NT2/D1 (cell line): ENCODE data around the gene SHISAL2A.

ENCODE experiments used
- DNase-seq: peaks from one replicate; pipeline ENCODE4 v3.0.0-alpha.2; 2011; ENCODE audit warnings: low read depth, low spot score
- H3K27me3 ChIP-seq: 2 replicates; pipeline ENCODE4 v1.6.0; 2011; ENCODE audit warnings: mild to moderate bottlenecking; ENCODE audit not compliant: insufficient read length, insufficient read depth
- H3K36me3 ChIP-seq: 2 replicates; pipeline ENCODE4 v1.6.1; 2011; ENCODE audit warnings: mild to moderate bottlenecking, low read length, mixed read lengths; ENCODE audit not compliant: insufficient read depth, insufficient read length
- H3K4me1 ChIP-seq: 2 replicates; pipeline ENCODE4 v1.5.1; 2011; ENCODE audit not compliant: insufficient read depth, insufficient read length
- H3K4me3 ChIP-seq: 2 replicates; pipeline ENCODE4 v1.5.1; 2011; ENCODE audit warnings: low read depth; ENCODE audit not compliant: insufficient read length
- H3K9ac ChIP-seq: 2 replicates; pipeline ENCODE4 v1.6.0; 2011; ENCODE audit warnings: low read depth; ENCODE audit not compliant: insufficient read length
- H3K9me3 ChIP-seq: 2 replicates; pipeline ENCODE4 v1.5.1; 2011; ENCODE audit warnings: mild to moderate bottlenecking, low read length; ENCODE audit not compliant: insufficient read depth
- SUZ12 ChIP-seq: IDR thresholded peaks from 2 replicates; pipeline ENCODE4 v1.6.1; 2011; ENCODE audit not compliant: insufficient read length, insufficient read depth; ENCODE audit errors: extremely low read depth
- YY1 ChIP-seq: IDR thresholded peaks from 2 replicates; pipeline ENCODE4 v1.6.1; 2011; ENCODE audit not compliant: insufficient read length, insufficient read depth
- ZNF274 ChIP-seq: IDR thresholded peaks from 2 replicates; pipeline ENCODE4 v1.6.1; 2011; ENCODE audit warnings: mild to moderate bottlenecking, low read depth, low read length

SHISAL2A gene

GRCh38 chr1:52621950-52622349, 11.0 kb upstream of the SHISAL2A start:
- Histone ChIP-seq H3K4me3 (no peak overlapping the region), H3K4me1 (no peaks in the 10 kb centered on the region), H3K36me3 (no peaks in the 10 kb centered on the region), H3K9ac (no peak overlapping the region), H3K27me3 (no peaks in the 10 kb centered on the region), H3K9me3 (peaks cover 19% of the 10 kb centered on the region)
- TF ChIP-seq SUZ12 = no peak
- no peak for TF ChIP-seq YY1
- TF ChIP-seq ZNF274 = no peak
- no peak for DNase-seq

- TF ChIP-seq SUZ12 (no peak), ZNF274 (no peak), YY1 (no peak)
- no peak overlapping the region for H3K9ac ChIP-seq
- peaks cover 19% of the 10 kb centered on the region for H3K9me3 ChIP-seq
- H3K4me1 ChIP-seq = no peaks in the 10 kb centered on the region
- no peak overlapping the region for H3K4me3 ChIP-seq
- no peaks in the 10 kb centered on the region for H3K36me3 ChIP-seq
- DNase-seq = no peak
- no peaks in the 10 kb centered on the region for H3K27me3 ChIP-seq
Measured at GRCh38 chr1:52623812-52624211, 9.2 kb upstream of the SHISAL2A start.

- Histone ChIP-seq H3K9me3 (peaks cover 7% of the 10 kb centered on the region), H3K9ac (no peak overlapping the region), H3K27me3 (peaks cover 8% of the 10 kb centered on the region), H3K36me3 (no peaks in the 10 kb centered on the region), H3K4me1 (peaks cover 8% of the 10 kb centered on the region), H3K4me3 (no peak overlapping the region)
- no peak for DNase-seq
- TF ChIP-seq ZNF274 = no peak
- no peak for TF ChIP-seq YY1
- no peak for TF ChIP-seq SUZ12
Measured at GRCh38 chr1:52627028-52627427, 5.9 kb upstream of the SHISAL2A start.

- no peak for DNase-seq
- TF ChIP-seq SUZ12 = no peak
- TF ChIP-seq ZNF274 = no peak
- no peak for TF ChIP-seq YY1
- Histone ChIP-seq H3K9me3 (no peaks in the 10 kb centered on the region), H3K4me1 (peaks cover 16% of the 10 kb centered on the region), H3K27me3 (peaks cover 24% of the 10 kb centered on the region), H3K9ac (no peak overlapping the region), H3K4me3 (no peak overlapping the region), H3K36me3 (no peaks in the 10 kb centered on the region)
Measured at GRCh38 chr1:52628614-52629324, 4.2 kb upstream of the SHISAL2A start.

- TF ChIP-seq SUZ12 (no peak), ZNF274 (no peak), YY1 (no peak)
- no peak overlapping the region for H3K4me3 ChIP-seq
- no peaks in the 10 kb centered on the region for H3K36me3 ChIP-seq
- no peaks in the 10 kb centered on the region for H3K9me3 ChIP-seq
- H3K9ac ChIP-seq = no peak overlapping the region
- peaks cover 30% of the 10 kb centered on the region for H3K27me3 ChIP-seq
- DNase-seq = no peak
- H3K4me1 ChIP-seq = peaks cover 16% of the 10 kb centered on the region
Measured at GRCh38 chr1:52629325-52629643, 3.7 kb upstream of the SHISAL2A start.

GRCh38 chr1:52629667-52630066, 3.3 kb upstream of the SHISAL2A start:
- Histone ChIP-seq H3K27me3 (peaks cover 33% of the 10 kb centered on the region), H3K4me1 (peaks cover 16% of the 10 kb centered on the region), H3K9me3 (no peaks in the 10 kb centered on the region), H3K4me3 (no peak overlapping the region), H3K36me3 (no peaks in the 10 kb centered on the region), H3K9ac (no peak overlapping the region)
- DNase-seq = no peak
- TF ChIP-seq SUZ12 = no peak
- no peak for TF ChIP-seq YY1
- no peak for TF ChIP-seq ZNF274

- no peaks in the 10 kb centered on the region for H3K36me3 ChIP-seq
- peaks cover 36% of the 10 kb centered on the region for H3K27me3 ChIP-seq
- no peaks in the 10 kb centered on the region for H3K9me3 ChIP-seq
- H3K4me1 ChIP-seq = peaks cover 16% of the 10 kb centered on the region
- H3K9ac ChIP-seq = peak overlapping the region; percentile 68
- no peak for DNase-seq
- no peak overlapping the region for H3K4me3 ChIP-seq
- TF ChIP-seq YY1 = no peak
- TF ChIP-seq SUZ12 = no peak
- no peak for TF ChIP-seq ZNF274
Measured at GRCh38 chr1:52631759-52632331, 1.1 kb upstream of the SHISAL2A start.

GRCh38 chr1:52633291-52633754, 355 bp downstream of the SHISAL2A start:
- Histone ChIP-seq H3K36me3 (no peaks in the 10 kb centered on the region), H3K27me3 (peaks cover 36% of the 10 kb centered on the region), H3K4me1 (peaks cover 20% of the 10 kb centered on the region), H3K9me3 (no peaks in the 10 kb centered on the region), H3K4me3 (peak overlapping the region; percentile 40), H3K9ac (peak overlapping the region; percentile 75)
- no peak for DNase-seq
- TF ChIP-seq YY1 = no peak
- TF ChIP-seq SUZ12 = no peak
- TF ChIP-seq ZNF274 = no peak
